PC-9 (cell line): ENCODE results near the gene FAM234A.

ENCODE experiments used
- CTCF ChIP-seq: fragments of 200-600 bp; sonication (generic); conservative IDR thresholded peaks from 2 replicates; pipeline ENCODE4 v1.6.1; 2017; ENCODE audit warnings: mixed run types, antibody characterized with exemption, mild to moderate bottlenecking, moderate library complexity
- EZH2 ChIP-seq: fragments of 200-600 bp; sonication (generic); IDR thresholded peaks from 2 replicates; pipeline ENCODE4 v1.8.0; 2017; ENCODE audit warnings: antibody characterized with exemption, low read depth

- TF ChIP-seq EZH2 = no peak
- TF ChIP-seq CTCF = no peak
Measured at GRCh38 chr16:275786-276232, 41.2 kb downstream of the FAM234A start, which contains the start of gene RGS11.
